Smooth muscle cell of the brain vasculature (primary cell): ENCODE data around the gene OR14J1.
"Not testable (repeated sequence)": the region's sequence is repeated elsewhere in the genome, so short reads cannot be mapped to it uniquely, and the experiment has no call there.

ENCODE experiments used
- DNase-seq: peaks from one replicate; pipeline ENCODE4 v3.0.0-alpha.2; 2012; ENCODE audit warnings: low read depth, low spot score

Gene OR14J1, protein sequence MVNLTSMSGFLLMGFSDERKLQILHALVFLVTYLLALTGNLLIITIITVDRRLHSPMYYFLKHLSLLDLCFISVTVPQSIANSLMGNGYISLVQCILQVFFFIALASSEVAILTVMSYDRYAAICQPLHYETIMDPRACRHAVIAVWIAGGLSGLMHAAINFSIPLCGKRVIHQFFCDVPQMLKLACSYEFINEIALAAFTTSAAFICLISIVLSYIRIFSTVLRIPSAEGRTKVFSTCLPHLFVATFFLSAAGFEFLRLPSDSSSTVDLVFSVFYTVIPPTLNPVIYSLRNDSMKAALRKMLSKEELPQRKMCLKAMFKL

DNA sequence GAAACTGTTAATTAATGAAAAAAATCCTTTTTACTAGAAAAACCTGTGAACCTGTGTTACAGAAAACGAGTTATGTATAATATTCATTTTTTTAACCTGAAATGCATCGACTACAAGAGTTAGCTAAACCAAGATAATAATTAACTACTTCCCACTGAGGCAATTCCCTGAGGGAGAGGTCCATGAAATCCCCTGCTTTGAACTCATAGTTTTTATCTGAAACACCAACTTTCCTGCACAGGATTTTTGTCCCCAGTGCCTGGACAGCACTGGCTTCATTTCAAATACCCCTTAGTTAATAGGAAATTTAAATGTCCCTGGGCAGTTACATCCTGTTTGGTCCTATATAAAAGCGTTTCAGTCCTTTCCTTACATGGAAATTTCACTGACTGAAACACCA is at the start of gene OR14J1:
OR14J1 (plus strand) TSS at position 386 of the 400 bp plus-strand sequence. CDS start 4,989 bp downstream, outside the sequence.
- DNase-seq: no peak

DNA sequence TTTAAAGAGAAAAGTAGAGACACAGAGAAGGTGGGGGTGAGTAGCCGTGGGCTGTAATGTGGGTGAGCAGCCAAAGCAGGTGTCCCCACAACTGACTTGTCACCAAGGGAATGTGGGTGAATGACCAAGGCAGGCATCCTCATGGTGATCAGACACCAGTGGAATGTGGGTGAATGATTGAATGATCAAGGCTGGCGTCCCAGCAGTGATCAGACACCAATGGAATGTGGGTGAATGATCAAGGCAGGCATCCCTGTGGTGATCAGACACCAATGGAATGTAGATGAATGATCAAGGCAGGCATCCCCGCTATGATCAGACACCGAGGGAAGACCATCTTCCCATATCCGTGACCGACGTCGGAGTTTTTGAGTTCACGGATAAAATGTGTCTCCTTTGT is 49.8 kb upstream of the OR14J1 start:
- DNase-seq: no peak

DNA sequence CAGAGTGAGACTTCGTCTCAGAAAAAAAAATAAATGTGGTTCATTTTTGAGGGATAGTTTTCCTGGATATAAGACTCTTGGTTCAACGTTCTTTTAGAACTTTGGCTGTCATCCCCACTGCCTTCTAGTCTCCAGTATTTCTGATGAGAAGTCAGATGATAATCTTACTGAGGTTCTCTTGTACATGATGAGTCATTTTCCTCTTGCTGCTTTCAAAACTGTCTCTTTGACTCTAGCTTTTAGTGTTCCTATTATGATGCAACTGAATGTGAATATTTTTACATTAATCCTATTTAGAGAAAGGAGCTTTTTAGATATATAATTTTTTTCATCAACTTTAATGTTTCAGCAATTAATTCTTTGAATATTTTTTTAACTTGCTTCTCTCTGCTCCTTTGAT is 46.0 kb upstream of the OR14J1 start:
- DNase-seq: no peak

DNA sequence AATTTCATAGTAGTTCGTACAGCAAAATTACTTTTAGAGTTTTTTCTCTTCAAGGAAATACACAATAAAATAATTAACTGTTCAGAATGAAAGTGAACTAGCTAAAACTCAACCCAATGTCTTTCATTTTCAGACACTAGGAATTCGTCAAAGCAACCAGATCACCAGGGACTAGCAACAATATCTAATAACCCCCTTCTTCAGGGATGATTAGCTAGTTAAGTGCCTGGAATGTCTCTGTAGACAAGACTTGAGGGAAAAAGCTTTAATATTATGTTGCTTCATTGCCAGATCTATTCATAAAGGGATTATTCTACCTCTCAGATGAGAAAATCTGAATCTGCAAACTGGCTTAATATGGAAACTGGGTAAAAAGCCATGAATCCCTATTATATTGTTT is 41.8 kb upstream of the OR14J1 start:
- DNase-seq: no peak

DNA sequence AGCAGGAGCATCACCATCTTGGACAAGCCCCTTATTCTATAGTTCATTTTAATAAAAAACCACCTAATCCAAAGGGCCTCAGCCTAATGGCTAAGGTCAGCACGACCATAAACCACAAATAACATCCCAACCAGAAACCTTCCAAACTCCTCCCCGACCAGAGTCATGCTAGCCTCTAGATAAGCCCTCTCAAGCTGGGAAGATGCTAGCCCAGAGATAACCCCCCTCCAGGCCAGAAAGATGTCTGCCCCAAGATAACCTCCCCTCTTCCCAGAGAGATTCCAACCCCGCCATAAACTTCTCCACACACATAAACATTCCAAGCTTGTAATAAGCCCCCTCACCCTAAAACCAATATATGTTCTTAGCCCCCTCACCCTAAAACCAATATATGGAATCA is 38.5 kb upstream of the OR14J1 start:
- no peak for DNase-seq

DNA sequence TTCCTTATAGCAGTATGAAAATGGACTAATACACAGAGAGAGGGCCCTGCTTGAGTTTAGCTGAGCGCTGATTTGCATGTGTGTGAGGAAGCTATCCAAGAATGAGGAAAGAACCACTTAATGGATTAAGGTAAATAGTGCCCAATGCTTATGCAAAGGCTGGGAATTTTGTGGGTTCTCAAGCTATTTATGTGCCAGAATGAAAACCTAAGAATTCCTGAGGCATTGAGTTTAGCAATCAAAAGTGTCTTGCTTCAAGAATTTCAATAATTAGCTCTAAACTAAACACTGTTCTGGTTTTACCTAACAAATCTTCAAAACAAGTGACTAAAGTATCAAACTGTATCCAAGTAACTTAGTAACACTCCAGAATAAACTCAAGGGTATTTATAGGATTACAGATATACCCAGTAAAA is 7.0 kb upstream of the OR14J1 start:
- DNase-seq: no peak

DNA sequence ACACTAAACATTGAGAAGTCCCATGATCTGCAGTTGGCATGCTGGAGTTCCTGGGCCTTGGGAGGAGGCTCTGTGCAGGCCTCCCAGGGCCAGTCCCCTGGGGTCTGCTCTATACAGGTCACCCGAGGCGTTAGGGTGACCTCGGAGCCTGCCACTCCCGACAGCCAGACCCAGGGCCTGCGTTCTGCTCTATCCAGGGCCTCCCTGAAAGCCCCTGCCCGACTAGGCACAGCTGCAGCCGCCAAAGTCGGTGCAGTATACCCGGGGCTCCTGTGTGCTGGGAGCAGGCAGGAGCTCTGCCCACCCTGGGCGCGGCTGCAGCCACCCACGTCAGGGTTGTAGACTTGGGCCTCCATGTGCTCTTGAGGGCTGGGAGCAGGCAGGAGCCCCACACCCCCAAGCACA is 6.3 kb upstream of the OR14J1 start:
- no peak for DNase-seq

DNA sequence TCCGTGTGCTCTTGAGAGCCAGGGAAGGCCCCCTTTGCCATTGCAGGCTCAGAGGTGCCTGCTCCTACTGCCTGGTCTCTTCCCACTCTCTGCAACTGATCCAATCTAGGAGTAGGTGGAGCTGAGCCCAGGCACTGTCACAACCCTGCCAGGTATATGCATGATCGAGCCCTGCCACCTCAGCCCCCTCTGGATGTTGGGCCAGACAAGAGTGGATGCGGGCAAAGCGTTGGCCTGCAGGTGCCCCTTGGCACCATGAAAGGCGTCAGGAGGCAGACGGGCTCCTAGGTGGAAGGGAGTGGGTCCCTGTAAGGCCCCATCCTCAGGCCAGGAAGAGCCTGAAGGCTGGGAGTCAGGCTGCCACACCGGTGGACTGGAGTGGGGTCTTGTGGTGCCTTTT is 5.9 kb upstream of the OR14J1 start:
- DNase-seq: no peak

DNA sequence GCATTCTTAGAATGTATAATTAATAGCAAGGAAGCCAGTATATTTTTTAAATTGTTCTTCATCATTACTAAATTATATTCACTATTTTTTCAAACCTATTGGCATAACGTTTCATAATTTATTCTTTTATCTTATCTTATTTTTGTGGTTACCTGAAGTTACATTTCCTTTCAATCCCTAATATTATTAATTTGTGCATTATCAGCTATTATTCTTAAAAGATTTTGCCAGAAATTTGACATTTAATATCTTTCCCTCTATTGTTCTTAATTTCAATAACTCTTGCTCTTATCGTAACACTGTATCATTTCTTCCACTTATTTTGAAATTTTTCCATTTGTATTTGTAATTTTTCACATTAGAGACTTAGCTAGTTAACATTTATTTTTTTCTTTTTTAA is 18.4 kb downstream of the OR14J1 start:
- no peak for DNase-seq

DNA sequence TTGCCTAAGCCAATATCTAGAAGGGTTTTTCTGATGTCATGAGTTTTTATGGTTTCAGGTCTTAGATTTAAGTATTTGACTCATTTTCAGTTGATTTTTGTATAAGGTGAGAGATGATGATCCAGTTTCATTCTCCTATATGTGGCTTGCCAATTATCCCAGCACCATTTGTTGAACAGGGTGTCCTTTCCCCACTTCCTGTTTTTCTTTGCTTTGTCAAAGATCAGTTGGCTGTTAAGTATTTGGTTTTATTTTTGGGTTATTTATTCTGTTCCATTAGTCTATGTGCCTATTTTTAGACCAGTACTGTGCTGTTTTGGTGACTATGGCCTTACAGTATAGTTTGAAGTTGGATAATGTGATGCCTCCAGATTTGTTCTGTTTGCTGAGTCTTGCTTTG is 21.8 kb downstream of the OR14J1 start:
- not testable (repeated sequence) for DNase-seq

DNA sequence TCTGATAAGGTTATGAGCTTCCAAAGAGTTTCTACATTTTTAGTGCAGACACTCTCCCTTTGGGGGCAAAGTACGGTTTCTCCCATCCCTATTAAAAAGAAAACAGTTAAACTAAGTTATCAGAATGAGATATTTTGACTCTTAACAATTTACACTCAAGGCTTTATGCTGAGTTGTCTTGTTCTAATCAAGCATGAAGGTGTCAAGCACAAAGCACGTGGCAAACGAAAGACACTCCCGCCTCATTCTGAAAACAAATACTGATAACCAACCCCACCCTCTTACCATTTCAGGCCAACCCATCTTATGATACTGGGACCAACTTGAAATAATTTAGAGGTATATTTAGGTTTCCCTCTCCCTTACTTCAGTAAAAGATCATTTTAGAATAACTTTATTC is 24.3 kb downstream of the OR14J1 start:
- DNase-seq: no peak

DNA sequence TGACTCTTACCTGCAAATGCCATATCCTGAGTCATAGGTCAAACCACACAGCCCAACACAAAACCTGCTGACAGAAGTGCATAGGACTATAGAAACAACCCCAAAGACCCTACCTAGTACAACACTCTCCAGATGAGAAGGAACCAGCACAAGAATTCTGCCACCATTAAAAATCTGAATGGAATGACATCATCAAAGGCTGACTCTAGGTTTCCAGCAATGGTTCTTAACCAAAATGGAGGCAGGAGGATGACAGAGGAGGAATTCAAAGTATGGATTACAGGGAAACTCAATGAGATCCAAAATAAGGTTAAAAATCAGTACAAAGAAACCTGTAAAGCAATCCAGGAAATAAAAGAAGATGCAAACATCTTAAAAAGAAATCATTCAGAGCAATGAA is 31.2 kb downstream of the OR14J1 start:
- no peak for DNase-seq

DNA sequence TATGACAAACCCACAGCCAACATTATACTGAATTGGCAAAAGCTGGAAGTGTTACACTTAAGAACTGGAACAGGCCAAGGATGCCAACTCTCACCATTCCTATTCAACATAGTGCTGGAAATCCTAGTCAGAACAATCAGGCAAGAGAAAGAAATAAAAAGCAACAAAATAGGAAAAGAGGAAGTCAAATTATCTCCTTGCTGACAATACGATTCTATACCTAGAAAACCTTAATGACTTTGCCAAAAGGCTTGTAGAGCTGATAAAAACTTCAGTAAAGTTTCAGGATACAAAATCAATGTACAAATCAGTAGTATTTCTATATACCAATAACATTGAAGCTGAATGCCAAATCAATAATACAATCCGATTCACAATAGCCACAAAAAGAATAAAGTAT is 34.8 kb downstream of the OR14J1 start:
- DNase-seq: no peak

DNA sequence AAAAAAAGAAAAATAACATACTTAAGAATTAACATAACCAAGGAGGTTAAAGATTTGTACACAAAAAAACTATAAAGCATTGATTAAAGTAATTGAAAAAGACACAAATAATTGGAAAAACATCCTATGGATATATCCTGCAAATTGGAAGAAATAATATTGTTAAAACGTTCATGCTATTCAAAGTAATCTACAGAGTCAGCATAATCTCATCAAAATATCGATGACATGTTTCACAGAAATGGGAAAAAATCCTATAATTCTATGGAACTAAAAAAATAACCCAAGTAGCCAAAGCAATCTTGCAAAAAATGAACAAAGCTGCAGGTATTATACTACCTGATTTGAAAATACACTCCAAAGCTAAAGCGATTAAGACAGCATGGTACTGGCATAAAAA is 43.9 kb downstream of the OR14J1 start:
- DNase-seq: no peak

DNA sequence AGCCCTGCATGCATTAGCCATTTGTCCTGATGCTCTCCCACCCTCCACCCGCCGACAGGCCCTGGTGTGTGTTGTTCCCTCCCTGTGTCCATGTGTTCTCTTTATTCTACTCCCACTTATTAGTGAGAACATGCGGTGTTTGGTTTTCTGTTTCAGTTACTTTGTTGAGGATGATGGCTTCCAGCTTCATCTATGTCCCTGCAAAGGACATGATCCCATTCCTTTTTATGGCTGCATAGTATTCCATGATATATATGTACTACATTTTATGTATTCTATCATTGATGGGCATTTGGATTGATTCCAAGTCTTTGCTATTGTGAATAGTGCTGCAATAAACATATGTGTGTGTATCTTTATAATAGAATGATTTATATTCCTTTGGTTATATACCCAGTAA is 47.8 kb downstream of the OR14J1 start:
- not testable (repeated sequence) for DNase-seq

DNA sequence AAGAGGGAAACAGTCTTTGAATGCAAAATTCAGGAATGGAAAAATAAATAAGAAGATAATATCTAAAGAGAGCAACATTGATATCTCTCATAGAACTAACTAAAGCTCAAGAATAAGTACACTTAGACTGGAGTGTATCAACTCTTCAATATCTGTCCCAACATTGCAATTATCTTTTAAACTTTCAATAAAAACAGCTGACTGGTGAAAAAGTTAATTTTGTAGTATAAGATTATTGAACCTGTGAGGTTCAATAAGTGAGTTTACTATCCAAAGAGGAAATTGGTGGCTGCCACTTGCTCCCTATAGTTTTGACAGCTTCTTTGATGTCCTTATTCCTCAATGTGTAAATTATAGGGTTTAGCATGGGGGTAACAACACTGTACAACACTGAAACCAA is 53.5 kb downstream of the OR14J1 start:
- DNase-seq: no peak

DNA sequence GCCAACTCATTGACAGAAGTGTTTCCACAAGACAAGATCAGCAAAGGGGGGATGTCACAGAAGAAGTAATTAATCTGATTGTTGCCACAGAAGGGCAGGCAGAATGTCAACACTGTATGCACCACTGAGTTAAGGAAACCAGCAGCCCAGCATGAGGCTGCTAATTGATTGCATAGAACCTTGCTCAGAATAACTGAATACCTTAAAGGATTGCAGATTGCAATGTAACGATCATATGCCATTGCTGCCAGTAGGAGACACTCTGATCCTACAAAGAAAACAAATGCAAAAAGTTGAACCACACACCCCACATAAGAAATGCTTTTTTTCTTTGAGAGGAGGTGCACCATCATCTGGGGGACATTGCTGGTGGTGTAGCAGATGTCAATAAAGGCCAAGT is 54.1 kb downstream of the OR14J1 start:
- DNase-seq: no peak
